Neuronal stem cell (in vitro differentiated cells): Measurements from ENCODE around the gene GRM7.

Source experiments
- DNase-seq: peaks from one replicate; pipeline ENCODE4 v3.0.0-alpha.2; 2013; ENCODE audit warnings: low spot score
- H2AFZ ChIP-seq: one replicate; pipeline ENCODE4 v1.6.1; 2013; ENCODE audit warnings: mild to moderate bottlenecking, low read length, inconsistent platforms
- H2AK5ac ChIP-seq: 2 replicates; pipeline ENCODE4 v1.6.1; 2013; ENCODE audit warnings: low read depth, mild to moderate bottlenecking, inconsistent platforms, low read length, moderate library complexity, mixed read lengths
- H2BK120ac ChIP-seq: 2 replicates; pipeline ENCODE4 v1.6.1; 2013; ENCODE audit warnings: low read depth, mild to moderate bottlenecking, inconsistent platforms, low read length, moderate library complexity, mixed read lengths
- H2BK12ac ChIP-seq: one replicate; pipeline ENCODE4 v1.6.1; 2013; ENCODE audit warnings: low read length, inconsistent platforms
- H2BK15ac ChIP-seq: 2 replicates; pipeline ENCODE4 v1.6.1; 2013; ENCODE audit warnings: mild to moderate bottlenecking, low read length, inconsistent platforms, mixed read lengths
- H2BK5ac ChIP-seq: one replicate; pipeline ENCODE4 v1.6.1; 2013; ENCODE audit warnings: inconsistent platforms, mild to moderate bottlenecking, low read length, moderate library complexity
- H3K14ac ChIP-seq: one replicate; pipeline ENCODE4 v1.6.1; 2013; ENCODE audit warnings: low read length, inconsistent platforms
- H3K18ac ChIP-seq: 2 replicates; pipeline ENCODE4 v1.6.1; 2013; ENCODE audit warnings: low read length, inconsistent platforms
- H3K23ac ChIP-seq: 2 replicates; pipeline ENCODE4 v1.6.1; 2013; ENCODE audit warnings: low read depth, mild to moderate bottlenecking, mixed read lengths, low read length, inconsistent platforms; ENCODE audit not compliant: poor library complexity
- H3K27ac ChIP-seq: replicated peaks from 3 replicates; pipeline ENCODE4 v1.5.1; 2013; ENCODE audit warnings: low read length, inconsistent platforms
- H3K27me3 ChIP-seq, 3 experiments: 2 replicates each; pipeline ENCODE4 v1.6.1; 2013; ENCODE audit warnings: low read length in 3 of 3, mild to moderate bottlenecking in 2 of 3, inconsistent platforms in 1 of 3, low read depth in 1 of 3, mixed read lengths in 1 of 3, moderate library complexity in 1 of 3; ENCODE audit not compliant: control insufficient read depth in 3 of 3, insufficient read depth in 3 of 3
- H3K36me3 ChIP-seq, 2 donors: replicated peaks in 1 of 2; 2 replicates each; pipeline ENCODE4 v1.6.1; 2013; ENCODE audit warnings: low read length in 2 of 2; ENCODE audit not compliant: control insufficient read depth in 2 of 2, insufficient read depth in 2 of 2
- H3K4ac ChIP-seq: 2 replicates; pipeline ENCODE4 v1.6.1; 2013; ENCODE audit warnings: inconsistent platforms, mild to moderate bottlenecking, low read length, moderate library complexity
- H3K4me1 ChIP-seq, 2 donors: 1 replicate in 1 of 2; 2 replicates in 1 of 2; pipeline ENCODE4 v1.6.1; 2013; ENCODE audit warnings: low read length in 2 of 2, low read depth in 1 of 2; ENCODE audit not compliant: control insufficient read depth in 2 of 2, insufficient read depth in 1 of 2
- H3K4me2 ChIP-seq: one replicate; pipeline ENCODE4 v1.6.1; 2013; ENCODE audit warnings: mild to moderate bottlenecking, low read length, inconsistent platforms; ENCODE audit not compliant: insufficient read depth, poor library complexity, severe bottlenecking
- H3K4me3 ChIP-seq, 2 donors: 2 replicates each; pipeline ENCODE4 v1.5.1; 2013; ENCODE audit warnings: low read length in 2 of 2, mild to moderate bottlenecking in 2 of 2, inconsistent platforms in 1 of 2, moderate library complexity in 1 of 2
- H3K79me1 ChIP-seq: one replicate; pipeline ENCODE4 v1.6.1; 2013; ENCODE audit warnings: low read depth, mild to moderate bottlenecking, inconsistent platforms, low read length, moderate library complexity
- H3K9ac ChIP-seq: one replicate; pipeline ENCODE4 v1.6.1; 2013; ENCODE audit warnings: mild to moderate bottlenecking, low read depth, low read length, inconsistent platforms; ENCODE audit not compliant: poor library complexity
- H3K9me3 ChIP-seq, 2 donors: replicated peaks in 1 of 2; 2 replicates each; pipeline versions ENCODE3 to v1.6.1; 2013; ENCODE audit warnings: low read length in 2 of 2, mild to moderate bottlenecking in 2 of 2, inconsistent platforms in 1 of 2, low read depth in 1 of 2, mixed read lengths in 1 of 2, moderate library complexity in 1 of 2; ENCODE audit not compliant: control insufficient read depth in 2 of 2, insufficient read depth in 1 of 2
- H4K8ac ChIP-seq: one replicate; pipeline ENCODE4 v1.6.1; 2013; ENCODE audit warnings: low read depth, mild to moderate bottlenecking, inconsistent platforms, low read length, moderate library complexity
- H4K91ac ChIP-seq: one replicate; pipeline ENCODE4 v1.6.1; 2013; ENCODE audit warnings: low read length, low read depth, mild to moderate bottlenecking, inconsistent platforms; ENCODE audit not compliant: poor library complexity
- WGBS, 2 donors: extraction: QIAGEN DNeasy Blood & Tissue Kit; methylation state at CpG; one replicate each; pipeline ENCODE4 v1.1.7; 2013; ENCODE audit warnings: missing lambda C conversion rate in 2 of 2, mixed read lengths in 1 of 2; ENCODE audit not compliant: insufficient read length in 2 of 2, insufficient replicate concordance in 1 of 2; ENCODE audit errors: extremely low coverage in 2 of 2; 5-methylcytosine and 5-hydroxymethylcytosine counted together

Gene GRM7

GRCh38 chr3:7293286-7293685, 432.4 kb downstream of the GRM7 start:
- H3K18ac ChIP-seq = no peak overlapping the region
- H2BK12ac ChIP-seq = no peak overlapping the region
- WGBS, 2 donors = no CpG with 5 or more reads among the region's 7 CpGs

DNA sequence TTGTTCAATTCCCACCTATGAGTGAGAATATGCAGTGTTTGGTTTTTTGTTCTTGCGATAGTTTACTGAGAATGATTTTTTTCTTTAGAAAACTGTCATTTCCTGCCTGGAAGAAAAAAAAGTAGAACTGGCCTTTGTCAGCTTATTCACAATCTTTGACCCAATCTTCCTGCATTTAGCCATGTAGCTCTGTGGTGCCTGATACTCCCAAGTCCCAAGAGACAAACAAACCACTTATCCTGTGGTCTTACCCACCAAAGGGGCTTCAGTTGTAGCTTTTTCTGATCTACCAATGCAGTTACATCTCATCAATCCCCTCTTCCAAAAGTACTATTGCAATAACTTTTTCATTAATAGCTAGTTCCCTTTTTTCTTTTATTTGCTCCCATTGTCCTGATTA, 444.6 kb downstream of the GRM7 start:
- H3K4ac ChIP-seq = no peak overlapping the region
- no peaks in the 10 kb centered on the region for H3K9me3 ChIP-seq
- H3K36me3 ChIP-seq = no peaks in the 10 kb centered on the region
- H3K27me3 ChIP-seq = no peaks in the 10 kb centered on the region
- H2AK5ac ChIP-seq = no peak overlapping the region
- H2BK15ac ChIP-seq = no peak overlapping the region
- H3K4me3 ChIP-seq = no peak overlapping the region
- H4K91ac ChIP-seq = no peak overlapping the region
- no peaks in the 10 kb centered on the region for H3K79me1 ChIP-seq
- no peak overlapping the region for H3K9ac ChIP-seq
- no peaks in the 10 kb centered on the region for H3K4me1 ChIP-seq
- H3K14ac ChIP-seq = no peak overlapping the region
- no peak overlapping the region for H3K23ac ChIP-seq
- no peak overlapping the region for H2AFZ ChIP-seq
- no peak for DNase-seq
- no peak overlapping the region for H2BK120ac ChIP-seq
- H3K4me2 ChIP-seq = no peak overlapping the region
- H3K18ac ChIP-seq = no peak overlapping the region
- no peak overlapping the region for H3K27ac ChIP-seq
- no peak overlapping the region for H4K8ac ChIP-seq
- WGBS, 2 donors = no CpG with 5 or more reads among the region's 1 CpG
- no peak overlapping the region for H2BK5ac ChIP-seq
- H2BK12ac ChIP-seq = no peak overlapping the region

More at GRCh38 chr3:7293286-7293685, 432.4 kb downstream of the GRM7 start:
- Histone ChIP-seq H3K27ac (no peak overlapping the region), H2BK120ac (no peak overlapping the region), H3K4me2 (no peak overlapping the region), H4K91ac (no peak overlapping the region), H3K9me3 (no peaks in the 10 kb centered on the region), H3K4me1 (no peaks in the 10 kb centered on the region), H3K4ac (no peak overlapping the region), H3K79me1 (no peaks in the 10 kb centered on the region), H2BK5ac (no peak overlapping the region), H4K8ac (no peak overlapping the region), H3K9ac (no peak overlapping the region), H3K4me3 (no peak overlapping the region), H2AFZ (no peak overlapping the region), H3K14ac (no peak overlapping the region), H3K23ac (no peak overlapping the region), H2BK15ac (no peak overlapping the region), H3K36me3 (no peaks in the 10 kb centered on the region), H2AK5ac (no peak overlapping the region), H3K27me3 (no peaks in the 10 kb centered on the region)
- no peak for DNase-seq

GRCh38 chr3:7306901-7307300, 446.0 kb downstream of the GRM7 start:
- WGBS, 2 donors = no CpG with 5 or more reads among the region's 3 CpGs
- no peaks in the 10 kb centered on the region for H3K27me3 ChIP-seq
- no peak overlapping the region for H3K4ac ChIP-seq
- H3K4me2 ChIP-seq = no peak overlapping the region
- H3K23ac ChIP-seq = no peak overlapping the region
- H3K14ac ChIP-seq = no peak overlapping the region
- no peak overlapping the region for H2BK12ac ChIP-seq
- H3K9ac ChIP-seq = no peak overlapping the region
- no peaks in the 10 kb centered on the region for H3K36me3 ChIP-seq
- no peak overlapping the region for H2BK120ac ChIP-seq
- no peak overlapping the region for H4K91ac ChIP-seq
- no peak overlapping the region for H2AK5ac ChIP-seq
- H3K4me3 ChIP-seq = no peak overlapping the region
- no peak overlapping the region for H3K18ac ChIP-seq
- no peaks in the 10 kb centered on the region for H3K9me3 ChIP-seq
- H2AFZ ChIP-seq = no peak overlapping the region
- no peak overlapping the region for H2BK15ac ChIP-seq
- H2BK5ac ChIP-seq = no peak overlapping the region
- no peaks in the 10 kb centered on the region for H3K79me1 ChIP-seq
- H3K4me1 ChIP-seq = no peaks in the 10 kb centered on the region
- H4K8ac ChIP-seq = no peak overlapping the region
- H3K27ac ChIP-seq = no peak overlapping the region
- no peak for DNase-seq

GRCh38 chr3:7307410-7307809, 446.5 kb downstream of the GRM7 start:
- DNase-seq = no peak
- Histone ChIP-seq H2AK5ac (no peak overlapping the region), H3K14ac (no peak overlapping the region), H3K9ac (no peak overlapping the region), H3K4me2 (no peak overlapping the region), H4K91ac (no peak overlapping the region), H4K8ac (no peak overlapping the region), H2AFZ (no peak overlapping the region), H2BK12ac (no peak overlapping the region), H2BK120ac (no peak overlapping the region), H3K9me3 (no peaks in the 10 kb centered on the region), H3K79me1 (no peaks in the 10 kb centered on the region), H2BK15ac (no peak overlapping the region), H3K4me3 (no peak overlapping the region), H2BK5ac (no peak overlapping the region), H3K36me3 (no peaks in the 10 kb centered on the region), H3K4ac (no peak overlapping the region), H3K27me3 (no peaks in the 10 kb centered on the region), H3K4me1 (no peaks in the 10 kb centered on the region), H3K23ac (no peak overlapping the region), H3K27ac (no peak overlapping the region), H3K18ac (no peak overlapping the region)
- no CpG with 5 or more reads among the region's 2 CpGs for WGBS, 2 donors
